ENCODE measurements around the gene ATP11A.

The ATP11A gene

DNA sequence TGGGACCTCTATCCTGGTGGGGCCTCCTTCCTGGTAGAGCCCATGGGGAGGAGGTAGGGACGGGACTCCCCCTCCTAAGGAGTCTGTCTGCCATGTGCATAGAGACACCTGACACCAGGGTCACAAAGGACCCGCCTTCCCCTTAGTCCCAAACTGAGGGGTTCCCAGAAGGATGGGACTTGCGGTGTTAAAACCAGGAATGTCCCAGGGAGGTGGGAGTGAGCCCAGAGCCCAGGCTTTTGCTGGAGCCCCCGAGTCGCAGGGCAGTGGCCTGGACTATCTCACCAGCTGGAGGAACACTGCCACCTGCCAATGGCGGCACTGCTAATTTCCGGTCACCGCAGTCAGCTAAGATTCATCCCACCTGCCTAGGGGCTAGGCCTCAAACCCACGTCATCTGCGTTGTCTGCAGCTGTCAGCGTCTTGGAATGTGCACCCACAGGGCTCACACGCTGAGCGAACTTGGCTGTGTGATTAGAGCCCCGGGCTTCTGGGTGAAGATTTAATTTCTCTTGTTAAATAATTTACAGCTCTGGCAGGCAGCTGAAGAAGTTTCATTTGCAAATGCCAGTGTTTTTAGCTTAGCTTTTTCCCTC lies 31.9 kb upstream of the ATP11A start:
- Histone ChIP-seq H3K9me3 (ENCODE audit: severe bottlenecking) (no peaks in the 10 kb centered on the region), H3K4me3 (ENCODE audit: severe bottlenecking) (no peak overlapping the region), H3K36me3 (ENCODE audit: low read depth) (no peaks in the 10 kb centered on the region), H3K4me1 (ENCODE audit: insufficient read depth, poor library complexity, severe bottlenecking) (peaks cover 12% of the 10 kb centered on the region), H3K27me3 (ENCODE audit: insufficient read depth, poor library complexity, severe bottlenecking) (no peaks in the 10 kb centered on the region), H3K27ac (ENCODE audit: poor library complexity, severe bottlenecking) (peak overlapping the region; percentile 48)
- TF ChIP-seq, protein P1, sequence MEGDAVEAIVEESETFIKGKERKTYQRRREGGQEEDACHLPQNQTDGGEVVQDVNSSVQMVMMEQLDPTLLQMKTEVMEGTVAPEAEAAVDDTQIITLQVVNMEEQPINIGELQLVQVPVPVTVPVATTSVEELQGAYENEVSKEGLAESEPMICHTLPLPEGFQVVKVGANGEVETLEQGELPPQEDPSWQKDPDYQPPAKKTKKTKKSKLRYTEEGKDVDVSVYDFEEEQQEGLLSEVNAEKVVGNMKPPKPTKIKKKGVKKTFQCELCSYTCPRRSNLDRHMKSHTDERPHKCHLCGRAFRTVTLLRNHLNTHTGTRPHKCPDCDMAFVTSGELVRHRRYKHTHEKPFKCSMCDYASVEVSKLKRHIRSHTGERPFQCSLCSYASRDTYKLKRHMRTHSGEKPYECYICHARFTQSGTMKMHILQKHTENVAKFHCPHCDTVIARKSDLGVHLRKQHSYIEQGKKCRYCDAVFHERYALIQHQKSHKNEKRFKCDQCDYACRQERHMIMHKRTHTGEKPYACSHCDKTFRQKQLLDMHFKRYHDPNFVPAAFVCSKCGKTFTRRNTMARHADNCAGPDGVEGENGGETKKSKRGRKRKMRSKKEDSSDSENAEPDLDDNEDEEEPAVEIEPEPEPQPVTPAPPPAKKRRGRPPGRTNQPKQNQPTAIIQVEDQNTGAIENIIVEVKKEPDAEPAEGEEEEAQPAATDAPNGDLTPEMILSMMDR (IDR thresholded peaks at IDR 0.05; ENCODE audit: poor library complexity, severe bottlenecking) = no peak
- DNase-seq (ENCODE audit: low spot score) = no peak
- ATAC-seq (ENCODE audit: low read depth) = peak; percentile 99

DNA sequence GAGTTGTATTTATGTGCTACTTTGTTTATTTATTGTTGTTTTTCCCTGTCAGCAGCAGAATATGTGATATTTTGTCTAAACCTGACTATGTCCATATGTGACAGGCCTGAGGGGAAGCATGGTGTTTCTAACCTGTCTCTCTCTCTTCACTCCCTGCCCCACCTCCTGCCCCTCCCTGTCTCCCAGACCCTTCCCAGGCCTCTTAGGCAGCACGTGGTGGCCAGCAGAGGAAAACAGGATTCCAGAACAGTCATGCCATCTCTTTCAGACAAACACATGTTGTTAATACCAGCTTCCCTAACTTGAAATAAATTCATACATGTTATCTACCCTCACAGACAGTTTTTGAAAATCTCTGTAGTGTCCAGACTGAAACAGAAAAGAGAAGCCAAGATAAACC lies 31.0 kb upstream of the ATP11A start:
- H3K36me3 ChIP-seq (ENCODE audit: low read depth) = no peaks in the 10 kb centered on the region
- no peaks in the 10 kb centered on the region for H3K27me3 ChIP-seq (ENCODE audit: insufficient read depth, poor library complexity, severe bottlenecking)
- peaks cover 12% of the 10 kb centered on the region for H3K4me1 ChIP-seq (ENCODE audit: insufficient read depth, poor library complexity, severe bottlenecking)
- TF ChIP-seq, protein P1 (IDR thresholded peaks at IDR 0.05; ENCODE audit: poor library complexity, severe bottlenecking) = no peak
- no peak for ATAC-seq (ENCODE audit: low read depth)
- peak overlapping the region; percentile 48 for H3K27ac ChIP-seq (ENCODE audit: poor library complexity, severe bottlenecking)
- H3K9me3 ChIP-seq (ENCODE audit: severe bottlenecking) = no peaks in the 10 kb centered on the region
- H3K4me3 ChIP-seq (ENCODE audit: severe bottlenecking) = no peak overlapping the region
- no peak for DNase-seq (ENCODE audit: low spot score)

DNA sequence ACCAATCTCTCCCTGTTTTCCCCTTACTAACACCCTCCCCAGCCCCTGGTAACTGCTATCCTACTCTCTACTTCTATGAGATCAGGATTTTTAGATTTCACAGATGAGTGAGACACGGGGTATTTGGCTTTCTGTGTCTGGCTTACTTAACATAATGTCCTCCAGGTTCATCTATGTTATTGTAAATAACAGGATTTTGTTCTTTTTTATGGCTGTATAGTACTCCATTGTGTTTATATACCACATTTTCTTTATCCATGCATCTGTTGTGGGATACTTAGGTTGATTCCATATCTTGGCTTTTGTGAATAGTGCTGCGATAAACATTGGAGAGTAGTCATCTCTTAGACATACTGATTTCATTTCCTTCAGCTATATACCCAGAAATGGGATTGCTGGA lies 28.5 kb upstream of the ATP11A start:
- Histone ChIP-seq H3K36me3 (ENCODE audit: low read depth) (no peaks in the 10 kb centered on the region), H3K27ac (ENCODE audit: poor library complexity, severe bottlenecking) (no peak overlapping the region), H3K4me3 (ENCODE audit: severe bottlenecking) (no peak overlapping the region), H3K9me3 (ENCODE audit: severe bottlenecking) (no peaks in the 10 kb centered on the region), H3K4me1 (ENCODE audit: insufficient read depth, poor library complexity, severe bottlenecking) (peaks cover 12% of the 10 kb centered on the region), H3K27me3 (ENCODE audit: insufficient read depth, poor library complexity, severe bottlenecking) (no peaks in the 10 kb centered on the region)
- TF ChIP-seq, protein P1 (IDR thresholded peaks at IDR 0.05; ENCODE audit: poor library complexity, severe bottlenecking) = no peak
- DNase-seq (ENCODE audit: low spot score) (no peak), ATAC-seq (ENCODE audit: low read depth) (no peak)

DNA sequence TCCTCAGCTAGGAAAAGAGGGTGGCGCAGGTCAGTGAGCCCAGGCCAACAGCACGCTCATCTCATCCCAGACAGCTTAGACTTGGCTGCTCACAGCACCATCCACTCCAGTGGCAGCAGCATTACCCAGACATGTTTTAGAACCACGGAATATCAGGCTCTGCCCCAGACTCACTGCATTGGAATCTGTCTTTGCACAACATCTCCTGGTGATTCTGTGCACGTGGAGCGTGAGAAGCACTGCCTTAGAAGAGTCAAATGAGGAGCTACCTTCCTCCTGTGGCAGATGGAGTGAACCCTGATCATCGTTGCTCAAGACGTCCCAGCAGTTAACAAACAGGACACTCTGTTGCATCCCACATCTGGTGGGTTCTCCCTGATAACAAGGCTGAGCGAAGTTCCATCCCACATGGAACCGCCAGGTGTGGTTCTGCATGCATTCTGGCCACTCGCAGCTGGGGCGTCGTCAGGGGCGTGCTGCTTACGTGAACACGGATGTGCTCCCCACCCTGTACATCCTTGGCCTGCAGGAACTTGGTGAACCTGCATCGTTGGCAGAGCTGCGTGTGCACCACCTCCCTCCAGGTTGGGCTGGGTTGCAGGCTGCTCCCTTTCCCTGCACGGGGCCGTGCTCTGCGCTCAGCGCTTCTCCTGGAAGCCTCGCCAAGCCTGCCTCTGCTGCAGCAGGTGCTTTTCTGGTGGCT lies 25.2 kb upstream of the ATP11A start:
- DNase-seq (ENCODE audit: low spot score) (no peak), ATAC-seq (ENCODE audit: low read depth) (peak; percentile 73)
- TF ChIP-seq, protein P1 (IDR thresholded peaks at IDR 0.05; ENCODE audit: poor library complexity, severe bottlenecking) = no peak
- H3K27ac ChIP-seq (ENCODE audit: poor library complexity, severe bottlenecking) = no peak overlapping the region
- H3K36me3 ChIP-seq (ENCODE audit: low read depth) = no peaks in the 10 kb centered on the region
- no peaks in the 10 kb centered on the region for H3K9me3 ChIP-seq (ENCODE audit: severe bottlenecking)
- no peaks in the 10 kb centered on the region for H3K27me3 ChIP-seq (ENCODE audit: insufficient read depth, poor library complexity, severe bottlenecking)
- H3K4me3 ChIP-seq (ENCODE audit: severe bottlenecking) = no peak overlapping the region
- no peaks in the 10 kb centered on the region for H3K4me1 ChIP-seq (ENCODE audit: insufficient read depth, poor library complexity, severe bottlenecking)

DNA sequence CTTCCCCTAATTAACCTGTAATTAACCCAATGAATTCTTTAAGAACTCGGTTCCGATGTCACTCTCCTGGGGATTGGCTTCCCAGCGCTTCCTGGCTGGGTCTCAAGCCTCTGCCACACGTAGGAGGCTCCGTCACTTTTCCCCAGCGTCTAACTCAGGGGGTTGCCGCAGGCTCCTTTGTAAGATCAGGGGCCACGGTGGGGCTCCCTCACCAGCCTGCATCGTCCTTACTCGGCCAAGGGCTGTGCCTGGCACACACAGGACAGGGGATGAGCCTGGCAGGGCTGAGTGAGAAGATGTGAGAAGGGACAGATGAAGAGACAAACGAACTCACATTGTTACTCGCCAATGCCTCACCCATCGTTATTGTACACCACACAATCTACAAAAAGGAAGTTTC lies 20.9 kb upstream of the ATP11A start:
- Histone ChIP-seq H3K4me1 (ENCODE audit: insufficient read depth, poor library complexity, severe bottlenecking) (no peaks in the 10 kb centered on the region), H3K4me3 (ENCODE audit: severe bottlenecking) (no peak overlapping the region), H3K27ac (ENCODE audit: poor library complexity, severe bottlenecking) (no peak overlapping the region), H3K9me3 (ENCODE audit: severe bottlenecking) (no peaks in the 10 kb centered on the region), H3K27me3 (ENCODE audit: insufficient read depth, poor library complexity, severe bottlenecking) (no peaks in the 10 kb centered on the region), H3K36me3 (ENCODE audit: low read depth) (no peaks in the 10 kb centered on the region)
- no peak for DNase-seq (ENCODE audit: low spot score)
- no peak for ATAC-seq (ENCODE audit: low read depth)
- TF ChIP-seq, protein P1 (IDR thresholded peaks at IDR 0.05; ENCODE audit: poor library complexity, severe bottlenecking) = no peak

Data from RWPE2 (cell line).